ENCODE results near the gene LUC7L. TPM values are rescaled to one million over a fixed set of nuclear protein-coding genes. Genes with fewer than 3 reads are reported as not detected.

Gene LUC7L
- total RNA-seq, 1 experiment from 2014 or later: 137 TPM

- H3T11ph ChIP-seq (ENCODE audit: low read length): no peak overlapping the region
- H3K27me3 ChIP-seq (ENCODE audit: insufficient read depth, low read length): peaks cover 45% of the 10 kb centered on the region
- no peak overlapping the region for H3K23ac ChIP-seq (ENCODE audit: insufficient read length, low read depth, low read length)
- H2BK20ac ChIP-seq (ENCODE audit: low read depth, low read length, poor library complexity, severe bottlenecking): no peak overlapping the region
- H2BK15ac ChIP-seq (ENCODE audit: low read depth, low read length): no peak overlapping the region
- no peaks in the 10 kb centered on the region for H3K79me2 ChIP-seq (ENCODE audit: insufficient read depth, low read length)
- H2BK12ac ChIP-seq (ENCODE audit: insufficient read length, low read depth, low read length): no peak overlapping the region
- no peak overlapping the region for H3K56ac ChIP-seq (ENCODE audit: insufficient read length, low read depth, low read length)
- no peak overlapping the region for H3K4ac ChIP-seq (ENCODE audit: low read depth, low read length)
- DNase-seq: no peak
- H3K9ac ChIP-seq (ENCODE audit: extremely low read depth, insufficient read length, low read length): no peak overlapping the region
- H3K18ac ChIP-seq (ENCODE audit: insufficient read length, low read depth, low read length): no peak overlapping the region
- H2BK5ac ChIP-seq (ENCODE audit: insufficient read length, low read length): no peak overlapping the region
- Mint-ChIP-seq H3K36me3 (ENCODE audit: insufficient read depth in 1 of 3, low read depth in 3 of 3) (peaks cover 0 to 7% (median 0%) of the 10 kb centered on the region in 3 experiments; a peak in 3 of 7 replicates), H3K27ac (no peak overlapping the region), H3K4me1 (peaks cover 12 to 13% of the 10 kb centered on the region in 2 experiments), H3K4me3 (no peak overlapping the region), H3K27me3 (ENCODE audit: low read depth) (peaks cover 59% of the 10 kb centered on the region), H3K9me3 (peaks cover 4 to 7% of the 10 kb centered on the region in 2 experiments; a peak in 2 of 5 replicates)
- H4K5ac ChIP-seq (ENCODE audit: insufficient read length, low read depth, low read length): no peak overlapping the region
- no peak overlapping the region for H4K8ac ChIP-seq (replicated peaks; ENCODE audit: insufficient read length, low read depth, low read length)
- no peak overlapping the region for H2AFZ ChIP-seq (ENCODE audit: low read length)
- H3K14ac ChIP-seq (ENCODE audit: insufficient read depth, low read length): no peak overlapping the region
- no peak overlapping the region for H3K4me2 ChIP-seq (ENCODE audit: insufficient read depth, insufficient read length, low read length)
- no peaks in the 10 kb centered on the region for H4K20me1 ChIP-seq (ENCODE audit: control insufficient read depth, insufficient read depth, insufficient read length)
- no peak overlapping the region for H4K91ac ChIP-seq (ENCODE audit: insufficient read length, low read depth, low read length)
- no peaks in the 10 kb centered on the region for H3K9me3 ChIP-seq (ENCODE audit: control insufficient read depth, low read depth, low read length)
- peaks cover 5% of the 10 kb centered on the region for H3K23me2 ChIP-seq (ENCODE audit: insufficient read length, low read depth, low read length, poor library complexity, severe bottlenecking)
- H2AK5ac ChIP-seq (ENCODE audit: insufficient read length, low read length): no peak overlapping the region
- H3K4me1 ChIP-seq (ENCODE audit: insufficient read depth, low read length): no peaks in the 10 kb centered on the region; the same call in 1 of the 2 replicates
- no CpG with 5 or more reads among the region's 11 CpGs for WGBS (ENCODE audit: extremely low coverage, insufficient read length, low lambda C conversion rate)
- no peak overlapping the region for H3K27ac ChIP-seq (ENCODE audit: insufficient read length, low read depth, low read length)
- H2BK120ac ChIP-seq (ENCODE audit: low read depth, low read length, poor library complexity, severe bottlenecking): no peak overlapping the region
- H3K79me1 ChIP-seq (ENCODE audit: insufficient read depth, low read depth, low read length, poor library complexity, severe bottlenecking): no peaks in the 10 kb centered on the region
- no peak for TF ChIP-seq CTCF (conservative IDR thresholded peaks at IDR 0.05)
Observed at GRCh38 chr16:178668-179015, 50.6 kb downstream of the LUC7L start.
